Chondrocyte (in vitro differentiated cells): ENCODE data around the gene SYNE2. TPM values are rescaled to one million over a fixed set of nuclear protein-coding genes. Genes with fewer than 3 reads are reported as not detected.
"Not testable (repeated sequence)": the region's sequence is repeated elsewhere in the genome, so short reads cannot be mapped to it uniquely, and the experiment has no call there.

Experiments
- DNase-seq: peaks from one replicate; pipeline ENCODE4 v3.0.0; 2021; ENCODE audit warnings: mixed read lengths, low spot score
- H3K27ac Mint-ChIP-seq: one replicate; pipeline ENCODE4 v1.8.0; 2021; ENCODE audit warnings: mild to moderate bottlenecking, moderate library complexity, mixed read lengths; ENCODE audit not compliant: unreplicated experiment
- H3K27me3 Mint-ChIP-seq: 2 replicates; pipeline ENCODE4 v1.8.0; 2021; ENCODE audit warnings: low read depth, mixed read lengths
- H3K36me3 Mint-ChIP-seq: 2 replicates; pipeline ENCODE4 v1.8.0; 2021; ENCODE audit warnings: low read depth, mixed read lengths
- H3K4me1 Mint-ChIP-seq: 2 replicates; pipeline ENCODE4 v1.8.0; 2021; ENCODE audit warnings: low read depth, mild to moderate bottlenecking, mixed read lengths
- H3K4me3 Mint-ChIP-seq: one replicate; pipeline ENCODE4 v1.8.0; 2021; ENCODE audit warnings: mild to moderate bottlenecking, moderate library complexity, mixed read lengths; ENCODE audit not compliant: unreplicated experiment
- H3K9me3 Mint-ChIP-seq: 2 replicates; pipeline ENCODE4 v1.8.0; 2021; ENCODE audit warnings: low read depth, mixed read lengths
- total RNA-seq: library from RNA; stranded (reverse); gene quantifications from 3 replicates; pipeline ENCODE4 v1.2.1, GENCODE V29; 2021
- TF ChIP-seq, protein P1 (sequence below): fragments of 200-600 bp; sonication (generic); IDR thresholded peaks from 2 replicates; pipeline ENCODE4 v1.5.0; 2021; ENCODE audit warnings: antibody characterized with exemption, mild to moderate bottlenecking, moderate library complexity

The SYNE2 gene
- total RNA-seq, 1 donor from 2014 or later = 13.6 TPM

DNA sequence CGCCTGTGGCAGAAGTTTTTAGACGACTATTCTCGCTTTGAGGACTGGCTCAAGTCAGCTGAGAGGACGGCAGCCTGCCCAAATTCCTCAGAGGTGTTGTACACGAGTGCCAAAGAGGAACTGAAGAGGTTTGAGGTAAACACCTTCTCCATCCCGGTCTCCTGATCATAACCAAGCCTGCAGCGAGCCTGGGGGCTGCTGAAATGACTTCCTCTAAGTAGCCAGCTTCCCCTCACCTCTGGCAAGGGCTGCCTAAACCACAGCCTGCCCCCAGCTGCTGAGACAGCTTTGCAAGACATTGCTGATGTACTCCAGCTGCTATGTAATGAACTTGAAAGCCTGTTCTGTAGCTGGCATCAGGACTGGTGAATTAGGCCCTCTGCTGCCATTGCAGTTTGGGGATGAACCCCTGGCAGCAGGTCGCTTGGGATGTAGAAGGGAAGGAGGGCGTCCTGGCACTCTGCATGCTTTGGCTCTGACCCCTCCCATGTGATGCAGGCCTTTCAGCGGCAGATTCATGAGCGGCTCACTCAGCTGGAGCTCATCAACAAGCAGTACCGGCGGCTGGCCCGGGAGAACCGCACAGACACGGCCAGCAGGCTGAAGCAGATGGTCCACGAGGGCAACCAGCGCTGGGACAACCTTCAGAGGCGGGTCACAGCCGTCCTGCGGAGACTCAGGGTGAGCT, 356.8 kb downstream of the SYNE2 start:
- Mint-ChIP-seq H3K9me3 (no peaks in the 10 kb centered on the region), H3K4me3 (no peak overlapping the region), H3K27ac (no peak overlapping the region), H3K27me3 (no peaks in the 10 kb centered on the region), H3K36me3 (peaks cover 1% of the 10 kb centered on the region), H3K4me1 (peaks cover 4% of the 10 kb centered on the region)
- TF ChIP-seq, protein P1, sequence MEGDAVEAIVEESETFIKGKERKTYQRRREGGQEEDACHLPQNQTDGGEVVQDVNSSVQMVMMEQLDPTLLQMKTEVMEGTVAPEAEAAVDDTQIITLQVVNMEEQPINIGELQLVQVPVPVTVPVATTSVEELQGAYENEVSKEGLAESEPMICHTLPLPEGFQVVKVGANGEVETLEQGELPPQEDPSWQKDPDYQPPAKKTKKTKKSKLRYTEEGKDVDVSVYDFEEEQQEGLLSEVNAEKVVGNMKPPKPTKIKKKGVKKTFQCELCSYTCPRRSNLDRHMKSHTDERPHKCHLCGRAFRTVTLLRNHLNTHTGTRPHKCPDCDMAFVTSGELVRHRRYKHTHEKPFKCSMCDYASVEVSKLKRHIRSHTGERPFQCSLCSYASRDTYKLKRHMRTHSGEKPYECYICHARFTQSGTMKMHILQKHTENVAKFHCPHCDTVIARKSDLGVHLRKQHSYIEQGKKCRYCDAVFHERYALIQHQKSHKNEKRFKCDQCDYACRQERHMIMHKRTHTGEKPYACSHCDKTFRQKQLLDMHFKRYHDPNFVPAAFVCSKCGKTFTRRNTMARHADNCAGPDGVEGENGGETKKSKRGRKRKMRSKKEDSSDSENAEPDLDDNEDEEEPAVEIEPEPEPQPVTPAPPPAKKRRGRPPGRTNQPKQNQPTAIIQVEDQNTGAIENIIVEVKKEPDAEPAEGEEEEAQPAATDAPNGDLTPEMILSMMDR = no peak
- DNase-seq = no peak

DNA sequence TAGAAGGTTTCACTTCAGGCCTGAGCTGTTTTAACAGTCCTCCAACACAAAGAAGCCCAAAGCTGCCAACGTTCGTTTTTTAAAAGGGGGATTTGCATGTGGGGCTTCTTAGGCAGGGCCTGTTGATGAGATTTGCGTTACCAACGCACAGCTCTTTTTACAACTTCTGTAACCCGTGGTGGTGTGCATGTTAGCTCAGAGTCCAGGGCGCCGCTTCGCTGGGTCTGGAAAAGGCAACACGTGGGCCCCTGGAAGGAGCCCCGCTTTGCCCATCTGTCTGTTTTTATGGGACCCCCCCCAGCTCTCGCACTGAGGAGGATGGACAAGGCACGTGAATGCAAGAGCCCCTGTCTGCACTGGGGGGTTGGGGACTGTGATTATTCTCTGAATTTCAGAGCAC, 357.4 kb downstream of the SYNE2 start:
- Mint-ChIP-seq H3K4me1 (peaks cover 4% of the 10 kb centered on the region), H3K4me3 (no peak overlapping the region), H3K27me3 (no peaks in the 10 kb centered on the region), H3K27ac (no peak overlapping the region), H3K9me3 (no peaks in the 10 kb centered on the region), H3K36me3 (peaks cover 2% of the 10 kb centered on the region)
- TF ChIP-seq, protein P1 = no peak
- DNase-seq = no peak

DNA sequence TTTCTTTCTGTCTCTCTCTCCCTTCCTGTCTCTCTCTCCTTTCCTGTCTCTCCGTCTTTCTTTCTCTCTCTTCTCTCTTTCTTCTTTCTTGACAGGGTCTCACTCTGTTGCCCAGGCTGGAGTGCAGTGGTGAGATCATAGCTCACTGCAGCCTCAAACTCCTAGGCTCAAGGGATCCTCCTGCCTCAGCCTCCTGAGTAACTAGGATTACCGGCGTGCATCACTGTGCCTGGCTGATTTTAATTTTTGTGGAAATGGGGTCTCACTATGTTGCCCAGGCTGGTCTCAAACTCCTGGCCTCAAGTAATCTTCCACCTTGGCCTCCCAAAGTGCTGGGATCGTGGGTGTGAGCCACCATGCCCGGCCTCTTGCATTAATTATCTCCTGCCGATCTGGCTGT, 358.1 kb downstream of the SYNE2 start:
- H3K4me1 Mint-ChIP-seq, H3K27me3 Mint-ChIP-seq, H3K27ac Mint-ChIP-seq, H3K36me3 Mint-ChIP-seq, DNase-seq, H3K9me3 Mint-ChIP-seq, H3K4me3 Mint-ChIP-seq: not testable (repeated sequence)

DNA sequence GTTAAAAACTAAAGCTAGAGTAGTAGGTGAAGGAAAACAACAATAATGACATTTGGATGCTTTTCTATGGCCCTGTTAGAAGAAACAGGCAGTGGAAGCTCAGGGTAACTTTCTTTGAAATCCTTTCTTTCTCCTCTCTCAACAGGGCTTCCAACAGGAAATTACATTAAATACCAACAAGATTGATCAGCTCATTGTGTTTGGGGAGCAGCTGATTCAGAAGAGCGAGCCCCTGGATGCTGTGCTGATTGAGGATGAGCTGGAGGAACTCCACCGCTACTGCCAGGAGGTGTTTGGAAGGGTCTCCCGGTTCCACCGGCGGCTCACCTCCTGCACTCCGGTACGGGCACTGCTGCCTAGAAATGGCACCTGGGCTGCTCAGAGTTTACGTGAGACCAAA, 359.9 kb downstream of the SYNE2 start:
- TF ChIP-seq, protein P1 = no peak
- DNase-seq = no peak
- H3K9me3 Mint-ChIP-seq = no peaks in the 10 kb centered on the region
- H3K4me1 Mint-ChIP-seq = peaks cover 7% of the 10 kb centered on the region
- no peak overlapping the region for H3K4me3 Mint-ChIP-seq
- no peaks in the 10 kb centered on the region for H3K27me3 Mint-ChIP-seq
- H3K36me3 Mint-ChIP-seq = peaks cover 9% of the 10 kb centered on the region
- no peak overlapping the region for H3K27ac Mint-ChIP-seq

DNA sequence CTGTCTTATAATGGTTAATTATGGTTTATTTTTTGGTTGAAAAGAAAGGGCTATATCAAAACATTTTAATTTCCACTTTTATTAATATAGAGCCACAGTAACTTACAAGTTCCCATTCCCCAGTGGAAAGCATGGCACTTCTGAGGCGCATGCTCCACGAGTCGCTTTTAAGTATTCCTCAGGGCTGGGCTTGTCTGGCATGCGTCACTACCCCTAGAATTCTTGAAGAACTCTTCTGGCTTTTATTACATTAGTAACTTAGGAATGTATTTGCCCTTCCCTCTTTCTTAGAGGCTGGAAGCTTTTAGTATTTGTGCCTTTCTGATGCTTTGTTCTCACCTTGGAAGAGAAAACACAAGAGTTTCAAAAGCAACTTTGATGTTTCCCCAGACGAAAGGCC, 360.3 kb downstream of the SYNE2 start:
- no peaks in the 10 kb centered on the region for H3K9me3 Mint-ChIP-seq
- DNase-seq = no peak
- no peaks in the 10 kb centered on the region for H3K27me3 Mint-ChIP-seq
- TF ChIP-seq, protein P1 = no peak
- H3K36me3 Mint-ChIP-seq = peaks cover 9% of the 10 kb centered on the region
- H3K4me1 Mint-ChIP-seq = peaks cover 10% of the 10 kb centered on the region
- H3K4me3 Mint-ChIP-seq = no peak overlapping the region
- no peak overlapping the region for H3K27ac Mint-ChIP-seq
